ENCODE measurements around the gene SH3BP5L. TPM values are rescaled to one million over a fixed set of nuclear protein-coding genes. Genes with fewer than 3 reads are reported as not detected.

SH3BP5L gene
- total and polyA plus RNA-seq, 3 donors from 2014 or later, result 26.8 to 31.5 (median 31.1) TPM

- no peaks in the 10 kb centered on the region for H3K36me3 ChIP-seq (ENCODE audit: low read depth, missing control alignments)
- no peaks in the 10 kb centered on the region for H3K27me3 ChIP-seq
- no peak for DNase-seq
- H3K27ac ChIP-seq, result no peak overlapping the region
- intact Hi-C loops (cut with DNase I; ENCODE audit: low total_unique reads), result no loop called here
- H3K4me3 ChIP-seq, result no peak overlapping the region
- TF ChIP-seq CTCF (IDR thresholded peaks at IDR 0.05) (no peak), POLR2A (IDR thresholded peaks at IDR 0.05) (no peak)
- no peaks in the 10 kb centered on the region for H3K9me3 ChIP-seq
- 80 to 87% methylated on average over 16 of the region's 16 CpGs for WGBS, 2 donors
- no peaks in the 10 kb centered on the region for H3K4me1 ChIP-seq
Observed at GRCh38 chr1:248782416-248783141, 43.1 kb downstream of the SH3BP5L start.

DNA sequence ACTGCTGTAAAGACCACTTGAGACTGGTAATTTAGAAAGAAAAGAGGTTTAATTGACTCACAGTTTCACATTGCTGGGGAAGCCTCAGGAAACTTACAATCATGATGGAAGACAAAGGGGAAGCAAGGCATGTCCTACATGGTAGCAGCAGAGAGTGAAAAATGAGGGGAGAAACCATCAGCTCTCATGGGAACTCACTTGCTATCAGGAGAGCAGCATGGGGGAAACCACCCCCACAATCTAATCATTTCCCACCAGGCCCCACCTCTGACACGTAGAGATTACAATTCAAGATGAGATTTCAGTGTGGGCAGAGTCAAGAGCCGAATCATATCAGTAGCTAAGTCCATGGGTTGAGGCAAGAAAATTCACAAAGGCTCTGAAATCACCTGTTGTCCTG lies 46.4 kb downstream of the SH3BP5L start:
- 63 to 84% methylated on average over 2 of the region's 2 CpGs for WGBS, 2 donors

GRCh38 chr1:248778906-248779305 lies 46.8 kb downstream of the SH3BP5L start:
- DNase-seq, result no peak
- Histone ChIP-seq H3K27ac (no peak overlapping the region), H3K36me3 (ENCODE audit: low read depth, missing control alignments) (no peaks in the 10 kb centered on the region), H3K4me3 (no peak overlapping the region), H3K9me3 (no peaks in the 10 kb centered on the region), H3K4me1 (no peaks in the 10 kb centered on the region), H3K27me3 (no peaks in the 10 kb centered on the region)
- WGBS, 2 donors, result 75 to 84% methylated on average over 2 of the region's 2 CpGs
- intact Hi-C loops (cut with DNase I; ENCODE audit: low total_unique reads), result no loop called here
- TF ChIP-seq CTCF (IDR thresholded peaks at IDR 0.05) (no peak), POLR2A (IDR thresholded peaks at IDR 0.05) (no peak)

More for the DNA sequence above, 46.4 kb downstream of the SH3BP5L start:
- intact Hi-C loops (cut with DNase I; ENCODE audit: low total_unique reads), result no loop called here
- no peaks in the 10 kb centered on the region for H3K27me3 ChIP-seq
- H3K36me3 ChIP-seq (ENCODE audit: low read depth, missing control alignments), result no peaks in the 10 kb centered on the region
- H3K27ac ChIP-seq, result no peak overlapping the region
- DNase-seq, result no peak
- H3K4me3 ChIP-seq, result no peak overlapping the region
- H3K9me3 ChIP-seq, result no peaks in the 10 kb centered on the region
- TF ChIP-seq CTCF (IDR thresholded peaks at IDR 0.05), result no peak
- no peak for TF ChIP-seq POLR2A (IDR thresholded peaks at IDR 0.05)
- H3K4me1 ChIP-seq, result no peaks in the 10 kb centered on the region

DNA sequence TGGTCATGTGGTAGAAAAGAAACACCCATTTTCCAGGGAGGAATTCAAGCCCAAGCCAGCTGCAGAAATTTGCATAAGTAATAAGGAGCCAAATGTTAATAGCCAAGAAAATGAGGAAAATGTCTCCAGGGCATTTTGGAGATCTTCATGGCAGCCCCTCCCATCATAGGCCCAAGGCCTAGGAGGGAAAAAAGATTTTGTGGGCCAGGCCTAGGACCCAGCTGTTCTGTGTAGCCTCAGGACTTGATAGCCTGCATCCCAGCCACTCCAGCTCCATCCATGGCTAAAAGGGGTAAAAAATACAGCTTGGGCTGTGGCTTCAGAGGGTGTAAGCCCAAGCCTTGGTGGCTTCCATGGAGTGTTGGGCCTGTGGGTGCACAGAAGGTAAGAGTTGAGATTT lies 48.7 kb downstream of the SH3BP5L start:
- Histone ChIP-seq H3K9me3 (no peaks in the 10 kb centered on the region), H3K27ac (no peak overlapping the region), H3K4me1 (no peaks in the 10 kb centered on the region), H3K36me3 (ENCODE audit: low read depth, missing control alignments) (no peaks in the 10 kb centered on the region), H3K27me3 (no peaks in the 10 kb centered on the region), H3K4me3 (no peak overlapping the region)
- intact Hi-C loops (cut with DNase I; ENCODE audit: low total_unique reads), result no loop called here
- DNase-seq, result no peak
- TF ChIP-seq POLR2A (IDR thresholded peaks at IDR 0.05) (no peak), CTCF (IDR thresholded peaks at IDR 0.05) (no peak)

DNA sequence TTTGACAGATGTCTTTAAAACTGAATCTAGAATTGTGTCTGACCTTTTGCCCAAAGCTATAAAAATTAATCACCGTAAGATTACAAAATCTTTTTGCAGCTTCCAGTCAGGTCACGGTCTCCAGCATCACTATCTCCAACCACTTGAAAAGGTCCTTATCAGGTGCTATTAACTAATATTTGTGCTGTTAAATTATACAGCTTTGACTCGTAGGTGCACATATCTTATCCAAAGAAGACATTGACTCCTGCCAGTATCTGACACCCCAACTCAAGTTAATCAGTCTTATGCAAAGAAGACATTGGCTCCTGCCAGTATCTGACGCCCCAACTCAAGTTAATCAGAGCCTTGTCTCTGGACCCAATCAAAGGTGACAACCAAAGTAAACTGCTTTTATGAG lies 50.3 kb downstream of the SH3BP5L start:
- WGBS, 2 donors, result 77 to 78% methylated on average over 4 of the region's 4 CpGs
- no peak overlapping the region for H3K27ac ChIP-seq
- no peaks in the 10 kb centered on the region for H3K27me3 ChIP-seq
- DNase-seq, result no peak
- no peaks in the 10 kb centered on the region for H3K36me3 ChIP-seq (ENCODE audit: low read depth, missing control alignments)
- no peak for TF ChIP-seq POLR2A (IDR thresholded peaks at IDR 0.05)
- no peak for TF ChIP-seq CTCF (IDR thresholded peaks at IDR 0.05)
- no peaks in the 10 kb centered on the region for H3K4me1 ChIP-seq
- no peak overlapping the region for H3K4me3 ChIP-seq
- intact Hi-C loops (cut with DNase I; ENCODE audit: low total_unique reads), result no loop called here
- no peaks in the 10 kb centered on the region for H3K9me3 ChIP-seq

Data from testis (tissue), 3 donors.